Measurements from ENCODE around the gene DMAC1.

The DMAC1 gene

GRCh38 chr9:7782400-7783120 lies 17.0 kb downstream of the DMAC1 start:
- DNase-seq (ENCODE audit: low read depth), result no peak

- no peak for DNase-seq (ENCODE audit: low read depth)
Measured at GRCh38 chr9:7780261-7780988, 19.2 kb downstream of the DMAC1 start.

GRCh38 chr9:7778851-7779600 lies 20.6 kb downstream of the DMAC1 start:
- DNase-seq (ENCODE audit: low read depth), result no peak

- no peak for DNase-seq (ENCODE audit: low read depth)
Measured at GRCh38 chr9:7777771-7778170, 21.8 kb downstream of the DMAC1 start.

- no peak for DNase-seq (ENCODE audit: low read depth)
Measured at GRCh38 chr9:7770111-7770510, 29.5 kb downstream of the DMAC1 start.

GRCh38 chr9:7762600-7762999 lies 37.0 kb downstream of the DMAC1 start:
- DNase-seq (ENCODE audit: low read depth), result no peak

- no peak for DNase-seq (ENCODE audit: low read depth)
Measured at GRCh38 chr9:7760014-7760415, 39.6 kb downstream of the DMAC1 start.

- DNase-seq (ENCODE audit: low read depth), result no peak
Measured at GRCh38 chr9:7756088-7756487, 43.5 kb downstream of the DMAC1 start.

- DNase-seq (ENCODE audit: low read depth), result no peak
Measured at GRCh38 chr9:7752481-7752880, 47.1 kb downstream of the DMAC1 start.
